Lower lobe of right lung (tissue), 2 donors: ENCODE data around the gene ISG20L2. TPM values are rescaled to one million over a fixed set of nuclear protein-coding genes. Genes with fewer than 3 reads are reported as not detected.
A peak's percentile ranks its signal among the peaks of the same experiment; 100 is the strongest.

Source experiments
- ATAC-seq, 2 donors: fragments of 200-7000 bp; cut with Tn5 transposase; one replicate each; pipeline ENCODE4 v1.9.1; 2020 to 2022; ENCODE audit warnings: mild to moderate bottlenecking in 2 of 2, moderate library complexity in 2 of 2
- DNase-seq: peaks from one replicate; pipeline ENCODE4 v3.0.0-alpha.2; 2020
- H3K27ac ChIP-seq: fragments of 200-600 bp; one replicate; pipeline ENCODE4 v1.8.0; 2022
- H3K27me3 ChIP-seq: fragments of 200-600 bp; one replicate; pipeline ENCODE4 v1.8.0; 2022; ENCODE audit warnings: low read depth
- H3K36me3 ChIP-seq: fragments of 200-600 bp; one replicate; pipeline ENCODE4 v1.8.0; 2022; ENCODE audit warnings: mild to moderate bottlenecking
- H3K4me1 ChIP-seq: fragments of 200-600 bp; one replicate; pipeline ENCODE4 v1.8.0; 2022
- H3K4me3 ChIP-seq: fragments of 200-600 bp; one replicate; pipeline ENCODE4 v1.8.0; 2022; ENCODE audit warnings: mild to moderate bottlenecking
- H3K9me3 ChIP-seq: fragments of 200-600 bp; one replicate; pipeline ENCODE4 v1.8.0; 2022
- intact Hi-C: fragments of 100-400 bp; cut with DNase I; formaldehyde crosslinking; loops from one replicate; pipeline ENCODE4 v1.11.0; 2022
- total RNA-seq: library from RNA; stranded (reverse); fragmentation: NEBNext Ultra II Directional; extraction: Animal tissue kit (Norgen Biotek cat#: 25700); gene quantifications from one replicate; pipeline ENCODE4 v1.2.1, GENCODE V29; 2021
- TF ChIP-seq, protein P1 (sequence below): fragments of 200-600 bp; IDR thresholded peaks from one replicate; pipeline ENCODE4 v1.8.0; 2022; ENCODE audit warnings: antibody characterized with exemption, mild to moderate bottlenecking
- donor health status: DM: no; HTN: yes; CAD: no; lungs with severe emphysema.

ISG20L2 gene
- total RNA-seq, 1 donor from 2014 or later, result 22.6 TPM

GRCh38 chr1:156727926-156728598 is 504 bp downstream of the ISG20L2 start, which contains the start of gene METTL25B:
TSS of gene METTL25B (plus strand) at chr1:156728469. CDS start at chr1:156729105, 636 bp downstream.
- intact Hi-C loops, result no loop called here
- peak within 1 kb of the TSS; percentile 99 for H3K27ac ChIP-seq
- no peaks in the 10 kb centered on the region for H3K27me3 ChIP-seq
- DNase-seq, result peak; percentile 89
- H3K4me1 ChIP-seq, result peaks cover 48% of the 10 kb centered on the region
- peaks cover 37% of the 10 kb centered on the region for H3K36me3 ChIP-seq
- peak; percentile 88 to 90 for ATAC-seq
- TF ChIP-seq, protein P1, sequence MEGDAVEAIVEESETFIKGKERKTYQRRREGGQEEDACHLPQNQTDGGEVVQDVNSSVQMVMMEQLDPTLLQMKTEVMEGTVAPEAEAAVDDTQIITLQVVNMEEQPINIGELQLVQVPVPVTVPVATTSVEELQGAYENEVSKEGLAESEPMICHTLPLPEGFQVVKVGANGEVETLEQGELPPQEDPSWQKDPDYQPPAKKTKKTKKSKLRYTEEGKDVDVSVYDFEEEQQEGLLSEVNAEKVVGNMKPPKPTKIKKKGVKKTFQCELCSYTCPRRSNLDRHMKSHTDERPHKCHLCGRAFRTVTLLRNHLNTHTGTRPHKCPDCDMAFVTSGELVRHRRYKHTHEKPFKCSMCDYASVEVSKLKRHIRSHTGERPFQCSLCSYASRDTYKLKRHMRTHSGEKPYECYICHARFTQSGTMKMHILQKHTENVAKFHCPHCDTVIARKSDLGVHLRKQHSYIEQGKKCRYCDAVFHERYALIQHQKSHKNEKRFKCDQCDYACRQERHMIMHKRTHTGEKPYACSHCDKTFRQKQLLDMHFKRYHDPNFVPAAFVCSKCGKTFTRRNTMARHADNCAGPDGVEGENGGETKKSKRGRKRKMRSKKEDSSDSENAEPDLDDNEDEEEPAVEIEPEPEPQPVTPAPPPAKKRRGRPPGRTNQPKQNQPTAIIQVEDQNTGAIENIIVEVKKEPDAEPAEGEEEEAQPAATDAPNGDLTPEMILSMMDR, result no peak
- H3K4me3 ChIP-seq, result peak within 1 kb of the TSS; percentile 90
- H3K9me3 ChIP-seq, result no peaks in the 10 kb centered on the region

DNA sequence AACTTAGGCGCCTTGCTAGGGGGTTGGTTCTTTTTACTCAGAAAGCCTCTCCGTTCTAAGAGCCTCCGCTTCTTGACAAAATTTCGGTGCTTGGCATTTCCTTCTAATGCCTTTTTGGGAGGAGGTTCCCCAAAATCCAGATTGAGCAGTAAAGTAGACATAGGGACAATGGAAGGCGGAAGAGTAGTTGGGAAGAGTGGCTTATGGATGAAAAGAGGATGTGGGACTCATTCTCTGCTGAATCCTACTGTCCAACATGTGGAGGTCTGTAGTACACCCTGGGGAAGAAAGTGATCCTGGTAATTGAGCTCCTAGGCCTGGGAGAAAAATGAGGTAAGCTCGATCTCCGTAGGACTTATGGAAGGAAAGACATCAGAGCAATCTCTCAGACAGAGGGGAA is 1.1 kb downstream of the ISG20L2 start:
- Histone ChIP-seq H3K27ac (peak overlapping the region; percentile 99), H3K4me3 (peak overlapping the region; percentile 90)
- intact Hi-C loops, result no loop called here

DNA sequence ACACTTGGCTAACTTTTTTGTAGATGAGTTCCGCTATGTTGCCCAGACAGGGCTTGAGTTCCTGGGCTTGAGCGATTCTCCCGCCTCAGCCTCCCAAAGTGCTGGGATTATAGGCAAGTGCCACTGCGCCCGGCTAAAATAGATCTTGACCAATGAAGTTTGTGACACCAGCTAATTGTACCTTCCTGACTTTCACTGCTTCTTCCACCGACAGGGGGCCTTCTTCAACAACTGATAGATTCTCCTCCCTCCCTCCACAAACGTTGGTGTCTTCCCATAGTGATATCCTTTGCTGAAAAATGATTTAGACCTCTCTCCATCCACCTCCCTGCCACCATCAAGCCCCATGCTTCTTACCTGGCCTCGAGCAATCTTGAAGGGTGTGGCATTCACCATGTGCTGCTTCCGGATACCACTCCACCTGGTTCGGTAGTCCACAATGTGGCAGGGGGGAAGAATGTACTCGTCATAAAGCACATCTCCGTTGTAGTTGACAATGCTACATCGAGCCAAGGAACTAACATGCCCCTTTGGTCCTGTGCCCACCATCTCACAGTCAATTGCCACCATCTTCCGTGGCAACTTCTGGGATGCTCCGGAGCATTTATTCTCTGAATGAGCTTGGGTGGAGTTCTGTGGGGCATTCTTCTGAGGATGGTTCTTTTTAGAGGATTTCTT is 1.9 kb downstream of the ISG20L2 start:
- no peak for DNase-seq
- H3K4me1 ChIP-seq, result peaks cover 48% of the 10 kb centered on the region
- H3K9me3 ChIP-seq, result no peaks in the 10 kb centered on the region
- ATAC-seq, result no peak
- intact Hi-C loops, result no loop called here
- H3K27ac ChIP-seq, result no peak overlapping the region
- H3K4me3 ChIP-seq, result peak overlapping the region; percentile 90
- peaks cover 38% of the 10 kb centered on the region for H3K36me3 ChIP-seq
- TF ChIP-seq, protein P1, result peak; percentile 35
- no peaks in the 10 kb centered on the region for H3K27me3 ChIP-seq

More for the DNA sequence above, 1.1 kb downstream of the ISG20L2 start:
- H3K9me3 ChIP-seq, result no peaks in the 10 kb centered on the region
- peaks cover 48% of the 10 kb centered on the region for H3K4me1 ChIP-seq
- DNase-seq, result no peak
- H3K36me3 ChIP-seq, result peaks cover 37% of the 10 kb centered on the region
- TF ChIP-seq, protein P1, result no peak
- ATAC-seq, result no peak
- no peaks in the 10 kb centered on the region for H3K27me3 ChIP-seq

- Histone ChIP-seq H3K27me3 (no peaks in the 10 kb centered on the region), H3K4me3 (peak overlapping the region; percentile 90), H3K27ac (no peak overlapping the region), H3K9me3 (no peaks in the 10 kb centered on the region), H3K4me1 (peaks cover 48% of the 10 kb centered on the region), H3K36me3 (peaks cover 47% of the 10 kb centered on the region)
- TF ChIP-seq, protein P1, result peak; percentile 97
- DNase-seq (peak; percentile 92), ATAC-seq (peak; percentile 75 to 83)
- intact Hi-C loops, result no loop called here
Measured at GRCh38 chr1:156725683-156726280, 2.8 kb downstream of the ISG20L2 start.

DNA sequence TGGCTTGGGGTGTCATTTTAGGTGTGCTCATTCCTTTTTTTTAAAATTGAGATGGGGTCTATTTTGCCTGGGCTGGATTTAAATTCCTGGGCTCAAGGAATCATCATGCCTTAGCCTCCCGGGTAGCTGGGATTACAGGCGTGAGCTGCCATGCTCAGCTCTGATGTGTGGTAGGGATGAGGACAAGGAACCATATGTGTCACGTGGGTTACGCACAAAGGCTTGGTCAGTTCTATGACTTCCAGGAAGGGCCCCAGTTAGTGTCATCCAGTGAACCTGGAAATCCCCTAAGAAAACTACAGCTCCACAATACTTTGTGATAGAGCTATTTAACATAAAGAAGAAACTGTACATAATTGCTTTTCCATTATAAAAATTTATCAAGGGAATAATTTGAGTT is 7.0 kb downstream of the ISG20L2 start:
- no peak for DNase-seq
- Histone ChIP-seq H3K4me1 (peaks cover 24% of the 10 kb centered on the region), H3K9me3 (no peaks in the 10 kb centered on the region), H3K4me3 (no peak overlapping the region), H3K27ac (no peak overlapping the region), H3K36me3 (peaks cover 62% of the 10 kb centered on the region), H3K27me3 (no peaks in the 10 kb centered on the region)
- TF ChIP-seq, protein P1, result no peak
- no peak for ATAC-seq
- intact Hi-C loops, result no loop called here
